HG03175 (cell line): Measurements from ENCODE around the gene ANK2.
A peak's percentile ranks its signal among the peaks of the same experiment; 100 is the strongest.

ENCODE experiments used
- ATAC-seq: cut with Tn5 transposase; IDR thresholded peaks from one replicate; pipeline ENCODE4 v1.9.1; 2021; ENCODE audit warnings: mild to moderate bottlenecking, moderate library complexity; ENCODE audit not compliant: unreplicated experiment

The ANK2 gene

GRCh38 chr4:113384600-113384999 is 335.1 kb downstream of the ANK2 start:
- no peak for ATAC-seq

- ATAC-seq = no peak
Observed at GRCh38 chr4:113385281-113385899, 335.9 kb downstream of the ANK2 start.

GRCh38 chr4:113389160-113389559 is 339.7 kb downstream of the ANK2 start:
- no peak for ATAC-seq

- ATAC-seq = no peak
Observed at GRCh38 chr4:113390850-113391249, 341.4 kb downstream of the ANK2 start.

- ATAC-seq = no peak
Observed at GRCh38 chr4:113394108-113394729, 344.8 kb downstream of the ANK2 start.

- peak; percentile 95 for ATAC-seq
Observed at GRCh38 chr4:113394730-113395530, 345.5 kb downstream of the ANK2 start.

GRCh38 chr4:113397114-113397701 is 347.8 kb downstream of the ANK2 start:
- ATAC-seq = no peak

GRCh38 chr4:113398441-113399143 is 349.1 kb downstream of the ANK2 start:
- ATAC-seq = no peak

GRCh38 chr4:113404167-113404571 is 354.7 kb downstream of the ANK2 start:
- no peak for ATAC-seq

- no peak for ATAC-seq
Observed at GRCh38 chr4:113404841-113405240, 355.4 kb downstream of the ANK2 start.

- no peak for ATAC-seq
Observed at GRCh38 chr4:113405874-113406722, 356.6 kb downstream of the ANK2 start.

- no peak for ATAC-seq
Observed at GRCh38 chr4:113406723-113407016, 357.2 kb downstream of the ANK2 start.

GRCh38 chr4:113407409-113407808 is 358.0 kb downstream of the ANK2 start:
- ATAC-seq = no peak

GRCh38 chr4:113409181-113409580 is 359.7 kb downstream of the ANK2 start:
- ATAC-seq = no peak

GRCh38 chr4:113410686-113411085 is 361.2 kb downstream of the ANK2 start:
- ATAC-seq = no peak

GRCh38 chr4:113411496-113411938 is 362.1 kb downstream of the ANK2 start:
- no peak for ATAC-seq

- ATAC-seq = no peak
Observed at GRCh38 chr4:113419631-113420030, 370.2 kb downstream of the ANK2 start.

GRCh38 chr4:113420938-113421337 is 371.5 kb downstream of the ANK2 start:
- ATAC-seq = no peak

GRCh38 chr4:113423631-113424030 is 374.2 kb downstream of the ANK2 start:
- ATAC-seq = no peak

- ATAC-seq = no peak
Observed at GRCh38 chr4:113433116-113433515, 383.7 kb downstream of the ANK2 start.
